ENCODE results near the gene CLCN1.

The CLCN1 gene

DNA sequence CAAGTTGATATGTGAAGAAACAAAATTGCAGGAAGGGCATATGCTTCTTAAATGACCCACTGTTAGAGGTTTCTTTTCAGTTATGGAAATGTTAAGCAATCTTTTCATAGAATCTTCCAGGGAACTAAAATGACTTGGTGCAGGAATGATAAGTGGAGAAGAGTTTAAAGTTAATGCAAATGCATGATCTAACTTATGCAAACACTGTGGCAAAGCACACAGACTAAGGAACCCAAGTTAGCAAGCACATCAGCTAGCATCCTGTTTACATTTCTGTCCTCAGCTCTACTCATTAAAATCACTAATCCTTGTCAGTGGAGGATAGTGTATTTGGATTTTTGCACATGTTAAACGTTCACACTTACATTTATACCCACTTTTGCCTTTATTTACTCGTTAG, 9.3 kb downstream of the CLCN1 start:
- no peak for DNase-seq (ENCODE audit: low read depth)
- no peak overlapping the region for H3K4me3 ChIP-seq (ENCODE audit: low read depth, low read length)
- TF ChIP-seq CTCF (IDR thresholded peaks at IDR 0.05; ENCODE audit: low read depth, low read length) (no peak), MYC (IDR thresholded peaks at IDR 0.05; ENCODE audit: low read depth, low read length) (no peak), POLR2A (IDR thresholded peaks at IDR 0.05; ENCODE audit: extremely low read depth, insufficient read length) (no peak)
- TF ChIP-seq, protein P1, sequence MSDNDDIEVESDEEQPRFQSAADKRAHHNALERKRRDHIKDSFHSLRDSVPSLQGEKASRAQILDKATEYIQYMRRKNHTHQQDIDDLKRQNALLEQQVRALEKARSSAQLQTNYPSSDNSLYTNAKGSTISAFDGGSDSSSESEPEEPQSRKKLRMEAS (IDR thresholded peaks at IDR 0.05; ENCODE audit: low read depth, low read length), result no peak

GRCh38 chr7:143327903-143328302, 12.0 kb downstream of the CLCN1 start:
- H3K4me3 ChIP-seq (ENCODE audit: low read depth, low read length), result no peak overlapping the region
- TF ChIP-seq, protein P1 (IDR thresholded peaks at IDR 0.05; ENCODE audit: low read depth, low read length), result no peak
- TF ChIP-seq MYC (IDR thresholded peaks at IDR 0.05; ENCODE audit: low read depth, low read length) (no peak), POLR2A (IDR thresholded peaks at IDR 0.05; ENCODE audit: extremely low read depth, insufficient read length) (no peak), CTCF (IDR thresholded peaks at IDR 0.05; ENCODE audit: low read depth, low read length) (no peak)
- no peak for DNase-seq (ENCODE audit: low read depth)

DNA sequence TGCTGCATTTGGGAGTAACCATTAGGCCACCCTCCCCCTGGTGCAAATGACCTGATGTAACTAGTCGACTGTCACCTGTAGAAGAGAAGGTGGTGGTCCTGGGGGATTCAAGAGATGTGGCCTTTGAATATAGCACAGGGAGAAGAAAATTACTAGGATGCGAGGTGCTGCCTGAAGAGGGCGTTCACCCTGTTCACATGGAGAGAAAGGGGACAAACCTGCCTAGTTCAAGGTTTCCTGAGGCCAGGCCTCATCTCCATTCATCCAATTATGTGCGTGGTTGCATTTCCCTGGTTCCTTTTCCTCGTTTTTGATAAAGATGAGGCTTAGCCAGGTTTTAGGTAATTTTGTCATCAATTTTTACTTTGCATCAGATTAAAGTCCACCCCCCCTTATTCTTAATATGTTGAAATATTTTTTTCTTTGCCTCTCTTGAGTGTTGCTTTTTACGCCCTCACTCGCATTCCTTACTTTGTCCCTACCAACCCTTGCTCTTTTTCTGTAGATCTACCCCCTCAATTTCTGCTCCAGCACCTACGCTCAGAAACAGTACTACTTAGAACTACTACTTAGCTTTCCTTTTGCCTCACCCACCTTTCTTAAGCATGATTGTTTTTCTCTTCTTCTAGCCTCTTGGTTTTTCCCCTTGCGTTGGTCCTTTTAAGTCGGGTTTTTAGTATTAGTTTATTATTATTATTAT, 13.7 kb downstream of the CLCN1 start:
- H3K4me3 ChIP-seq (ENCODE audit: low read depth, low read length), result no peak overlapping the region
- TF ChIP-seq POLR2A (IDR thresholded peaks at IDR 0.05; ENCODE audit: extremely low read depth, insufficient read length), result no peak
- TF ChIP-seq CTCF (IDR thresholded peaks at IDR 0.05; ENCODE audit: low read depth, low read length), result peak; percentile 27
- DNase-seq (ENCODE audit: low read depth), result peak; percentile 33

DNA sequence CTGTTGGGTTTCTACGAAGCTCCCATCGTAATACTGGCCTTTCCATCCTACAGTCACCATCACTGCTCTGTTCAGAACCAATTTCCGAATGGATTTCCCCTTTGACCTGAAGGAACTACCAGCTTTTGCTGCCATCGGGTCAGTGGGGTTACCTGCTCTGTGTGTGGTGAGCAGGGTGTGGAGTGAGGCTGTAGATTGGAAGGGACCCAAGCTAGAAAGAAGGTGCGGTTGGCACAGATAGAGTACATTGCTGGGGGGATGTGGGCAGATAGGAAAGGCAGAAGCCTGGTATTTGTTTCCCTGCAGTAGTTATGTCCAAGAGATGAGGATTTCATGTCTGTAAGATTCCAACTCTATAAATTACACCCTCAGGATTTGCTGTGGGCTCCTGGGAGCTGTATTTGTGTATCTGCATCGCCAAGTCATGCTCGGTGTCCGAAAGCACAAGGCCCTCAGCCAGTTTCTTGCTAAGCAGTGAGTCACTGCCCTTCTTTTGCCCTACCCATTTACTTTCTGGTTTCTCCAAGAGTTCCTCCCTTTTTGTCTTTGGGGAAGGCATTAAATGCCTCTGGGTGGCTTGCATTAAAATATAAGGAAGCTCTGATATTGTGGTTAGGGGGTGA, 15.4 kb downstream of the CLCN1 start:
- peak; percentile 90 for DNase-seq (ENCODE audit: low read depth)
- H3K4me3 ChIP-seq (ENCODE audit: low read depth, low read length), result no peak overlapping the region
- TF ChIP-seq POLR2A (IDR thresholded peaks at IDR 0.05; ENCODE audit: extremely low read depth, insufficient read length) (no peak), CTCF (IDR thresholded peaks at IDR 0.05; ENCODE audit: low read depth, low read length) (no peak), MYC (IDR thresholded peaks at IDR 0.05; ENCODE audit: low read depth, low read length) (no peak)
- TF ChIP-seq, protein P1 (IDR thresholded peaks at IDR 0.05; ENCODE audit: low read depth, low read length), result no peak

GRCh38 chr7:143334244-143334643, 18.3 kb downstream of the CLCN1 start:
- DNase-seq (ENCODE audit: low read depth), result no peak
- H3K4me3 ChIP-seq (ENCODE audit: low read depth, low read length), result no peak overlapping the region
- TF ChIP-seq, protein P1 (IDR thresholded peaks at IDR 0.05; ENCODE audit: low read depth, low read length), result no peak
- no peak for TF ChIP-seq POLR2A (IDR thresholded peaks at IDR 0.05; ENCODE audit: extremely low read depth, insufficient read length)
- TF ChIP-seq MYC (IDR thresholded peaks at IDR 0.05; ENCODE audit: low read depth, low read length), result no peak

DNA sequence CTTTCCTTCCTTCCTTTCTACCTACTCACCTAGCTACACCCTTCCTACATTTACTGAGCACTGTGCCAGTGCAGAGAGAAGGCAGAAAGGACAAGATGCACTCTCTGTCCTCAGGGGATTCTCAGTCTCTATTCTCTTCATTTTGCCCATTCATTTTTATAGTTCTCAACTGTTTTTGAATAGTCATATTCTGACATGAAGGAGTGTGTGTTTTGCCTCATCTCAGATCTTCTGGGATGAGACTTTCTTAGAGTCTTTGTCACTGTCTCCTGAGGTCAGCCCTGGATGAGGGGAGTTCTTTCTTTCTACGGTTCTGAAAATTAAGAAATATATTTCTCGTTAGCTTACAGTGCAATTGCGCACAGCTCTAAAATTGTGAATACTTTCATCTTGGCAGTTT, 21.3 kb downstream of the CLCN1 start:
- TF ChIP-seq MYC (IDR thresholded peaks at IDR 0.05; ENCODE audit: low read depth, low read length) (no peak), POLR2A (IDR thresholded peaks at IDR 0.05; ENCODE audit: extremely low read depth, insufficient read length) (no peak), CTCF (IDR thresholded peaks at IDR 0.05; ENCODE audit: low read depth, low read length) (no peak)
- TF ChIP-seq, protein P1 (IDR thresholded peaks at IDR 0.05; ENCODE audit: low read depth, low read length), result no peak
- H3K4me3 ChIP-seq (ENCODE audit: low read depth, low read length), result no peak overlapping the region
- no peak for DNase-seq (ENCODE audit: low read depth)
